ENCODE measurements around the gene SPINDOC.
"Not testable (repeated sequence)": the region's sequence is repeated elsewhere in the genome, so short reads cannot be mapped to it uniquely, and the experiment has no call there.

Gene SPINDOC, protein sequence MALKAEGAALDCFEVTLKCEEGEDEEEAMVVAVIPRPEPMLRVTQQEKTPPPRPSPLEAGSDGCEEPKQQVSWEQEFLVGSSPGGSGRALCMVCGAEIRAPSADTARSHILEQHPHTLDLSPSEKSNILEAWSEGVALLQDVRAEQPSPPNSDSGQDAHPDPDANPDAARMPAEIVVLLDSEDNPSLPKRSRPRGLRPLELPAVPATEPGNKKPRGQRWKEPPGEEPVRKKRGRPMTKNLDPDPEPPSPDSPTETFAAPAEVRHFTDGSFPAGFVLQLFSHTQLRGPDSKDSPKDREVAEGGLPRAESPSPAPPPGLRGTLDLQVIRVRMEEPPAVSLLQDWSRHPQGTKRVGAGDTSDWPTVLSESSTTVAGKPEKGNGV

DNA sequence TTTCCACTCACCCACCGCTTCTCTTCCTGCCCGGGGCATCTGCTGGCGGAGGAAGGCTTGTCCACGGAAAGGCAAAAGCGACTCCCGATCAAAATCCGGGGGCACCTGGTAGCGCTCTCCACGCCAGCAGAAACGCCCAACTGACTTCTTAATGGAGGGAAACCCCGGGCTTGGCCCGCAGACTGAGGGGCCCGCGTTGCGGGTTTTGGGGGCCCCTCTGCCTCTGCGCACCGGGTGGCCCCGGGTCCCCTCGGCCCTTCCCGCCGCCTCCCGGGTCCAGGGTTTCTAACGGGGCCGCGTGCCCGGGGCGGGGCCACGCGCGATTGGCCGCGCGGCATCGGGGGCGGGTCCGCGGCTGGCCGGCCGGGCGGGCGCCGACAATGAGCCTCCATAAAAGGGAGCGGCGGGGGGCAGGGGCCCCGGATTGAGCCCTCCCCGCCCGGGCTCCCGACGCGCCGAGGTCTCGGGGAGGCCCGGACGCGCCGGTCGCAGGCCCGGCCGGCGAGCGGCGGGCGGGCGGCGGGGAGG, at the start of gene SPINDOC:
Gene SPINDOC, plus strand, starts transcription at position 422 of the 528 bp plus-strand sequence. CDS start 231 bp downstream, outside the sequence.
- no peak for DNase-seq (ENCODE audit: low read depth)

DNA sequence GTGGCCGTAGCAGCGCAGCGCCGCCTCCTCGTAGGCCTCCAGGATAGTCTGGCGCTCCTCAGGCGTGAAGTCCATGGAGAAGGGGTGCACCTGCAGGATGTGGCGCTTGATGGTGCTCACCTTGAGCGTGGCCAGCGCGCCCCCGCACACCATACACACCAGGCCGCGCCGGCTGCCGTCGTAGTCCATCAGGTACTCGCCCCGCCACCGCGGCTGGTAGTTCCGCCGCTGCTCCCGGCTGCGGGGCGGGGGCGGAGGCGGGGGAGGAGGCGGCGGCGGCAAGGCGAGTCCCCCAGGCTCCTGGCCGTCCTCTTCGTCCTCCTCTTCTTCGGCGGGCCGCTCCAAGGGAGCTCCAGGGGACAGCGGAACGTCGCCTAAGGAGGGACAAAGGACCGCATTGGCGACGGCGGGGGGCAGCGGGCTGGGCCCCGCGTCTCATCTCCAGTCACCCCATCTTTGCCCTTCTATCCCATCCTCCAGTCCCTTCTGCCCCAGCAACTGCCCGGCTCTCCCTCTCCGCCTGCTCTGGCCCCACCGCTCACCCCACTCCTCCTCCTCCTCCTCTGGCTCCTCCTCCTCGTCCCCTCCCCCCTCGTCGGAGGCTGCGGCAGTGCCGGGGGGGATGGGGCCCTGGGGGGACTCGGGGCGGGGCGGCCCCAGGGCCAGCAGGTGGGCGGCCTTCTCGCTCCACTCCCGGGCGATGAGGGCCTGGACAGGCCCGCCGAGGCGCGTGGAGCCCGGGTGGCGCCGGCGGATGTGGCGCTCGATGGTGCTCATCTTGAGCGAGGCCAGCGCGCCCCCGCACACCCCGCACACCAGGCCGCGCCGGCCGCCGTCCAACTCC, 49.5 kb upstream of the SPINDOC start:
- DNase-seq (ENCODE audit: low read depth), result no peak

- DNase-seq (ENCODE audit: low read depth), result no peak
Observed at GRCh38 chr11:63764340-63764678, 48.9 kb upstream of the SPINDOC start.

- no peak for DNase-seq (ENCODE audit: low read depth)
Observed at GRCh38 chr11:63764679-63765647, 48.3 kb upstream of the SPINDOC start.

GRCh38 chr11:63765688-63766241, 47.5 kb upstream of the SPINDOC start:
- no peak for DNase-seq (ENCODE audit: low read depth)

DNA sequence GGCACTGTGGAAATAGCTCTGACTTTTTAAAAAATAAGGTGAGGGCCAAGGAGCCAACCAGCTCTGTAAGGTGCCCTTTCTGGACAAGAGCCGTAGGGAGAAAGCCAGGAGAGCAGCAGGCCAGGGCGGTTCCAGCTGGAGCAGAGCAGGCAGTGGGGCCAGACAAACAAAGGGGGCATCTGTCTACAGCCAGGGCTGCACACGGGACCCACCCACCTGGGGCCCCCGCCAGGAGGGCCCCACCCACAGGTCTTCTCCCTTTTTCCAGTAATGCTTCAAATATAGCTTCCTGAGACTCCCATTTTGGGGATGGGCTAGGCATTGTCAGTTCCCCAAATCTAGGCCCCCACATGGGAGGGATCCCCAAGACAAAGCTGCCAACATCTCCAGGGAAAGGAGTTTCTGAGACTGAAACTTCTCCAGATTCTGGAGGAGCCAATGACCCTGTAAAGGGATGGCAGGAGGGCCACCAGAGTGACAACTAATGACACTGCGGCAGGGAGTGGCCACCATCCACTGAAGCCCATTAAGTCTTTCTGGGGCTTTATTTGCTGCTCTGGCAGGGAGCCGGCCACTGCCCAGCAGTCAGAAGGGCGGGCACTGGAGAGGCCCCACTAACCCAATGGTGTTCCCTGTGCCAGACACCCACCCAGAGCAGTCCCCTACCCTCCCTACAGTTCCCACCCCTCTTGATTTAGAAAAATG, 46.6 kb upstream of the SPINDOC start:
- DNase-seq (ENCODE audit: low read depth), result no peak

DNA sequence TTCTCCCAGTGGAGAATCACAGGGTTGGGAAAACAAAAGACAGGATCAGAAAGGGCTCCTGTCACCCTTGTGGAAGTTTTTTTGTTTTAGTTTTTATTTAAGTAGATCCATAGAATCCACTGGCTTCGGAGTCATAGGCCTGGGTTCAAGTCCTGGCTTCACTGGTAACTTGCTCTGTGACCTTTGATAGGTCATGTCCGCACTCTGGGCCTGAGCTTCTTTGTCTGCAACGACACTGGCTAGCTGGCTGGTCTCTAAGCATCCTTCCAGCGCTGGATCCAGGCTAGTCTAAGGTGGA, 46.0 kb upstream of the SPINDOC start:
- DNase-seq (ENCODE audit: low read depth), result no peak

DNA sequence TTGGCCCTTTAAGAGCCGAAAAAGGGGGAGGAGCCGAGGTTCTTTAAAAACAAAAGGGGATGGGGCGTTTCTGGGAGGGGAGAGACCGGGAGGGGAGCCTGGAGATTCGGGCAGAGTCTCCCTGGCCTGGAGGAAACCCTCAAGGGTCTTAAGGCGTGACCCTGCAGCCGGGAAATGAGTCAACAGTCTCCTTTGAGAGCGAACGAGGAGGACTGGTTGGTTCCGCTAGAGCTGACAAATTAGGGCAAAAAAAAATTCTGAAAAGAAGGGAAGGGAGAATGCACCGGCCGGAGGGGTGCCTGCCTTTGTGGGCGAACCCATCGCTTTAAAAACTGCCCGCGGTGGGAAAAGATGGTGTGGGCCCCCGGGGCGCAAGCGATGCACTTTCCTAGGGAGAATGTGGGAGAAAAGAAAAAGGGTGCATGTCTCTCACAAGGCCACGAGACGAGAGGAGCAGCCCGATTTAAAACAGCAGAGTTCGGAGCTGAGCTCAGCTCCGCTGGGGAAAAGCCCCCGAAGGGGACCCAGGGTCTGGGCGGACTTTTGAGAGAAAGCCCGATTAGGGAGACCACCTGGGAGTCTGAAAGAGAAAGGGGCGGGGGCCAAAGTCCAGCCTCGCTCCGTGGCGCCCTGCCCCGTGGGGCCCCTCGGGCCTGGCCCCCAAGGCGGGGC, 45.6 kb upstream of the SPINDOC start:
- no peak for DNase-seq (ENCODE audit: low read depth)

DNA sequence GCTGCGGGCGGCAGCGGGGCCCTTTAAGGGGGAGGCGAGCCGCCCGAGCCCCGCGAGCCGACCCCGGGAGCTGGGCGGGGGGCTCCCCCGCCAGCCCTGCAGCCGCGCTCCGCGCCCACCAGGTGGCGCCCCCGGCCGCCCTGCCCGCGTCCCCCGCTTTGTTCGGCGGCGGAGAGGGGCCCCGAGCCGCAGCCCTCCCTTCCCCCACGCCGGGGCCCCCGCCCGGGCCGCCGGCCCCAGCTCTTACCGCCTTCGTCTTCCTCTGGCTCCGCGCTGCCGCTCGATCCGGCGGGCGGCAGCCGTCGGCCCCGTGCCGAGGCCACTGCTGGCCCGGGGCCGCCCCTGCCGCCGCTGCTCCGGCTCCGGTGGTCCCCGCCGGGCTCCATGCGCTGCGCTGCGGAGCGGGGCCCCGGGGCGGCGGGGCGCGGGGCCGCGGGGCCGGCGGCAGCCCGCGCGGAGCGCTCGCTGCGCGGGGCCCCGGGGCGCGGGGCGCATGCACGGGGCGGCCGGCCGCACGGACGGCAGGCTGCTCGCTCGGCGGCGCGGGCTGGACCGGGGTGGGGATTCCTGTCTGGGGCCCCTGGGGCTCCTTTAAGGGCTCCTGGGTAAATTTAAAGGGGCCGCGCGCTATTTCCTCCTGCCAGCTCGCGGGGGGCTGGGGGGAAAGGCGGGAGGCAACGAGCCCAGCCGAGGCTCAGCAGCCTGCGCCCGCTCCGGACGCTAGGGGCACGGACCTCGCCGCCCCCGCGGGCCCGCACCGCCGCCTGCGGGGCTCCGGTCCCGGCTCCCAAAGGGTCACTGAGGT, 44.8 kb upstream of the SPINDOC start, which contains the start of gene ZFTA:
Gene ZFTA, minus strand, starts transcription at position 539 of the 805 bp plus-strand sequence. Its CDS starts 153 bp downstream, at position 386.
- DNase-seq (ENCODE audit: low read depth), result no peak

GRCh38 chr11:63769042-63769713, 44.1 kb upstream of the SPINDOC start:
- DNase-seq (ENCODE audit: low read depth), result no peak

- DNase-seq (ENCODE audit: low read depth), result no peak
Observed at GRCh38 chr11:63769714-63770455, 43.4 kb upstream of the SPINDOC start.

- DNase-seq (ENCODE audit: low read depth), result no peak
Observed at GRCh38 chr11:63770763-63771162, 42.5 kb upstream of the SPINDOC start.

DNA sequence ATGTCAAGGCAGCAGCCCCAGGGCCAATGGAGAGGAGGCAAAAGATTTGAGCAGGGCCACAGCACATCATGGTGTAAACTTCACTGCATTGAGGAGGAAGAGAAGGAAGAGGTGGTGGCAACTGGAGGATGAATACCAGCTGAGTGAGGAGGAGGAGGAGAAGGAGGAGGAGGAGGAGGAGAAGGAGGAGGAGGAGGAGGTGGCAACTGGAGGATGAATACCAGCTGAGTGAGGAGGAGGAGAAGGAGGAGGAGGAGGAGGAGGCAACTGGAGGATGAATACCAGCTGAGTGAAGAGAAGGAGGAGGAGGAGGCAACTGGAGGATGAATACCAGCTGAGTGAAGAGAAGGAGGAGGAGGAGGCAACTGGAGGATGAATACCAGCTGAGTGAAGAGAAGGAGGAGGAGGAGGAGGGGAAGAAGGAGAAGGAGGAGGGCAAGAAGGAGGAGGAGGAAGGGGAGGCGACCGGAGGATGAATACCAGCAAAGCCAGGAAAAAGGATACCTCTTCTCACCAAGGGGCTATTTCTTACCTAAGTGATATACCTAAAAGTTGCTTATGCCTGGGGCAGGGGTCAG, 41.4 kb upstream of the SPINDOC start:
- not testable (repeated sequence) for DNase-seq (ENCODE audit: low read depth)

DNA sequence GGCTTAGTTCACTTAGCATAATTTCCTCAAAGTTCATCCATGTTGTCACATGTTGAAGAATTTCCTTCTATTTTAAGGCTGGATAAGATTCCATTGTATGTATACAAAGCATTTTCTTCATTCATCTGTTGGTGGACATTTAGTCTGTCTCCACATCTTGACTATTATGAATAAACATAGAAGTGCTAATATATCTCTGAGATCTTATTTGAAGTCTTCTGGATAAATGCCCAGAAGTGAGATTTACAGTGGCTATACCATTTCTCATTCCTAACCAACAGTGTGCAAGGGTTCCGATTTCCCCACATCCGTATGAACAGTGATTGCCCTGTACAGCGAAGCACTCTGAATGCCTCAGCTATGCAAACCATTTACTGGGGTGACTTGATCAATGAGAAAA, 38.1 kb upstream of the SPINDOC start:
- DNase-seq (ENCODE audit: low read depth), result no peak

DNA sequence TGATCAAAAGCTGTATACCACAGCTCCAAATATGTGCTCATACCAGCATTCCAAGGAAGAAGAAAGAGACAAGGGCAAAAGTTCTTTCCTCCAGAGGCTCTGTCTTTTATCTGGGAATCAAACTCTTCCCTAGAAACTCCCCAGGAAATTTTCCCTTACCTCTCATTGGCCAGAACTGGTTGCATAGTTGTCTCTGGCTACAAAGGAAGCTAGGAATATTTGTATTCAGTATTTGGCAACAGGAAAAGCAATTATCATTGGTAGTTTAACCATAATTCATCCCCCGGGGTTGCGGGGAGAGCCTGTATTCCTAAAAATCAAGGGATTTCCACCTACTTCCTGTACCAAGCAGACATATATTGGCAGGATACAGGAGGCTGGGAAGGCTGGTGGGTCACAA, 34.2 kb upstream of the SPINDOC start:
- no peak for DNase-seq (ENCODE audit: low read depth)

GRCh38 chr11:63782749-63783148, 30.5 kb upstream of the SPINDOC start:
- DNase-seq (ENCODE audit: low read depth), result no peak

DNA sequence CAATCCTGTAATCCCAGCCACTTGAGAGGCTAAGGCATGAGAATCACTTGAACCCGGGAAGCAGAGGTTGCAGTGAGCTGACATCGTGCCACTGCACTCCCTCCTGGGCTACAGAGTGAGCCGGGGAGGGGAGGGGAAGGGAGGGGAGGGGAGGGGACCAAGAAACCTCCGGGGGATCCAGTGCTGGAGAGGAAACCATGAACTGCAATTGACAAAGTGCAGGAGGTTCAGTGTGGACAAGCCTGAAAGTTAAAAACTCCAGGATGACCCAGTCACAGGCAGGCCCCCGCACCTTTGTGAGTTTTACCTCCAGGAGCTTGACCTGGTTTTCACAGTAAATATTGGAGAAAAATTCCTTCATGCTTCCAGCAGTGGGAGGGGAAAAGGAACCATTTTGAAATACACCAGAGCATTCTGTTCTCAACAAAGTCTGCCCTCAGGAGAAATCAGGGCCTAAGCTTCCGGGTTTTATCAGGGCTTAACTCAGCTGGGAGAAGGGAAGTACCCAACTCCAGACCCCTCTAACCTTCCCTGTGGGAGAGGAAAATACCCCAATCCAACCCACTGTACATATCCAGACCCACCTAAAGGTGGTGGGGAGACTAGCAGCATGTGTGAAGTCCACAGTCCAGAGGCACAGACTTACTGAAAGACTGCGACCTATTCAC, 29.2 kb upstream of the SPINDOC start:
- no peak for DNase-seq (ENCODE audit: low read depth)

All from non-pigmented ciliary epithelial cell (primary cell).